ENCODE measurements around the gene IMMT.
"Not testable (repeated sequence)": the region's sequence is repeated elsewhere in the genome, so short reads cannot be mapped to it uniquely, and the experiment has no call there.

The IMMT gene

GRCh38 chr2:86201671-86202335 lies 6.5 kb upstream of the IMMT start:
- no peak for TF ChIP-seq CTCF (IDR thresholded peaks at IDR 0.05; ENCODE audit: borderline replicate concordance, extremely low read depth, low read length, poor library complexity, severe bottlenecking)
- TF ChIP-seq EZH2 (IDR thresholded peaks at IDR 0.05; ENCODE audit: borderline replicate concordance, low read depth, low read length, severe bottlenecking) = no peak
- H4K20me1 ChIP-seq (ENCODE audit: insufficient read depth, low read length) = no peaks in the 10 kb centered on the region
- peaks cover 53% of the 10 kb centered on the region for H3K79me2 ChIP-seq (ENCODE audit: insufficient read depth, low read length)
- H3K36me3 ChIP-seq (ENCODE audit: insufficient read depth, low read length) = peaks cover 12% of the 10 kb centered on the region
- ATAC-seq (ENCODE audit: insufficient read depth, low read depth) (no peak), DNase-seq (no peak)
- H3K9ac ChIP-seq (ENCODE audit: low read depth, low read length) = no peak overlapping the region
- no peak overlapping the region for H2AFZ ChIP-seq (ENCODE audit: low read depth, low read length)
- H3K27me3 ChIP-seq (ENCODE audit: insufficient read depth, low read length, poor library complexity) = no peaks in the 10 kb centered on the region
- no peak overlapping the region; the same call in 1 of the 2 replicates for H3K4me2 ChIP-seq (ENCODE audit: insufficient read depth, low read length)
- no peak overlapping the region for H3K4me3 ChIP-seq (ENCODE audit: low read depth in 1 of 2, low read length in 2 of 2)
- no peaks in the 10 kb centered on the region for H3K9me3 ChIP-seq (ENCODE audit: insufficient read depth, low read length, severe bottlenecking)
- H3K27ac ChIP-seq (ENCODE audit: low read length) = no peak overlapping the region
- H3K4me1 ChIP-seq (ENCODE audit: insufficient read depth, low read length) = peaks cover 29% of the 10 kb centered on the region

GRCh38 chr2:86200564-86200963 lies 5.3 kb upstream of the IMMT start:
- peaks cover 40% of the 10 kb centered on the region for H3K4me1 ChIP-seq (ENCODE audit: insufficient read depth, low read length)
- not testable (repeated sequence) for H3K27ac ChIP-seq (ENCODE audit: low read length)

GRCh38 chr2:86199834-86200177 lies 4.5 kb upstream of the IMMT start:
- H3K9me3 ChIP-seq (ENCODE audit: insufficient read depth, low read length, severe bottlenecking) = no peaks in the 10 kb centered on the region
- no peaks in the 10 kb centered on the region for H4K20me1 ChIP-seq (ENCODE audit: insufficient read depth, low read length)
- peak overlapping the region; percentile 83 for H3K4me2 ChIP-seq (ENCODE audit: insufficient read depth, low read length)
- H3K79me2 ChIP-seq (ENCODE audit: insufficient read depth, low read length) = peaks cover 62% of the 10 kb centered on the region
- H3K4me1 ChIP-seq (ENCODE audit: insufficient read depth, low read length) = peaks cover 40% of the 10 kb centered on the region
- H3K9ac ChIP-seq (ENCODE audit: low read depth, low read length) = peak overlapping the region; percentile 72
- peak overlapping the region; percentile 70 for H2AFZ ChIP-seq (ENCODE audit: low read depth, low read length)
- H3K27me3 ChIP-seq (ENCODE audit: insufficient read depth, low read length, poor library complexity) = no peaks in the 10 kb centered on the region
- no peaks in the 10 kb centered on the region; the same call in 1 of the 2 replicates for H3K36me3 ChIP-seq (ENCODE audit: insufficient read depth, low read length)
- DNase-seq (no peak), ATAC-seq (ENCODE audit: insufficient read depth, low read depth) (no peak)
- H3K4me3 ChIP-seq (ENCODE audit: low read depth in 1 of 2, low read length in 2 of 2) = peak overlapping the region; percentile 64 to 75
- no peak for TF ChIP-seq EZH2 (IDR thresholded peaks at IDR 0.05; ENCODE audit: borderline replicate concordance, low read depth, low read length, severe bottlenecking)
- no peak for TF ChIP-seq CTCF (IDR thresholded peaks at IDR 0.05; ENCODE audit: borderline replicate concordance, extremely low read depth, low read length, poor library complexity, severe bottlenecking)
- peak overlapping the region; percentile 77 for H3K27ac ChIP-seq (ENCODE audit: low read length)

More at GRCh38 chr2:86200564-86200963, 5.3 kb upstream of the IMMT start:
- not testable (repeated sequence) for H3K9me3 ChIP-seq (ENCODE audit: insufficient read depth, low read length, severe bottlenecking); H3K36me3 ChIP-seq (ENCODE audit: insufficient read depth, low read length); H4K20me1 ChIP-seq (ENCODE audit: insufficient read depth, low read length); ATAC-seq (ENCODE audit: insufficient read depth, low read depth); H3K27me3 ChIP-seq (ENCODE audit: insufficient read depth, low read length, poor library complexity); DNase-seq; H2AFZ ChIP-seq (ENCODE audit: low read depth, low read length)
- peak overlapping the region; percentile 64 to 75; a peak in 3 of 4 replicates for H3K4me3 ChIP-seq (ENCODE audit: low read depth in 1 of 2, low read length in 2 of 2)
- peak overlapping the region; percentile 83 for H3K4me2 ChIP-seq (ENCODE audit: insufficient read depth, low read length)
- H3K79me2 ChIP-seq (ENCODE audit: insufficient read depth, low read length) = peaks cover 58% of the 10 kb centered on the region
- peak overlapping the region; percentile 72 for H3K9ac ChIP-seq (ENCODE audit: low read depth, low read length)

- Histone ChIP-seq H3K79me2 (ENCODE audit: insufficient read depth, low read length) (peaks cover 68% of the 10 kb centered on the region), H3K27me3 (ENCODE audit: insufficient read depth, low read length, poor library complexity) (no peaks in the 10 kb centered on the region), H3K27ac (ENCODE audit: low read length) (peak overlapping the region; percentile 98), H3K9me3 (ENCODE audit: insufficient read depth, low read length, severe bottlenecking) (no peaks in the 10 kb centered on the region), H3K36me3 (ENCODE audit: insufficient read depth, low read length) (peaks cover 14% of the 10 kb centered on the region), H3K4me1 (ENCODE audit: insufficient read depth, low read length) (peaks cover 62% of the 10 kb centered on the region), H3K4me2 (ENCODE audit: insufficient read depth, low read length) (peak overlapping the region; percentile 96), H3K9ac (ENCODE audit: low read depth, low read length) (peak overlapping the region; percentile 97), H4K20me1 (ENCODE audit: insufficient read depth, low read length) (peaks cover 35% of the 10 kb centered on the region), H3K4me3 (ENCODE audit: low read depth in 1 of 2, low read length in 2 of 2) (peak overlapping the region; percentile 73 to 79), H2AFZ (ENCODE audit: low read depth, low read length) (peak overlapping the region; percentile 88)
- peak; percentile 1; the same call in 1 of the 3 replicates for ATAC-seq (ENCODE audit: insufficient read depth, low read depth)
- TF ChIP-seq CTCF (IDR thresholded peaks at IDR 0.05; ENCODE audit: borderline replicate concordance, extremely low read depth, low read length, poor library complexity, severe bottlenecking) (no peak), EZH2 (IDR thresholded peaks at IDR 0.05; ENCODE audit: borderline replicate concordance, low read depth, low read length, severe bottlenecking) (no peak)
- DNase-seq = no peak
These were observed 636 bp upstream of the IMMT start for GRCh38 chr2:86195808-86196387.

All from DND-41 (cell line).